Neutrophil (primary cell): ENCODE data around the gene BACH2.

Experiments
- H3K27ac ChIP-seq: fragments of 200-600 bp; sonication (generic); 2 replicates; pipeline ENCODE4 v1.5.1; 2016; ENCODE audit warnings: mild to moderate bottlenecking, moderate library complexity
- H3K27me3 ChIP-seq: fragments of 200-600 bp; sonication (generic); 2 replicates; pipeline ENCODE4 v1.6.0; 2016; ENCODE audit warnings: mild to moderate bottlenecking
- H3K36me3 ChIP-seq: fragments of 200-600 bp; sonication (generic); 2 replicates; pipeline ENCODE4 v1.5.1; 2017
- H3K4me1 ChIP-seq, 2 experiments: fragments of 200-600 bp in 1 of 2; sonication (generic) in 1 of 2; 1 replicate in 1 of 2; 2 replicates in 1 of 2; pipeline versions ENCODE4 v1.5.1 to v1.6.1; 2013 to 2016; ENCODE audit warnings: low read depth in 1 of 2, low read length in 1 of 2, mild to moderate bottlenecking in 1 of 2, moderate library complexity in 1 of 2; ENCODE audit not compliant: control insufficient read depth in 1 of 2, insufficient read depth in 1 of 2
- H3K4me3 ChIP-seq, 2 experiments: fragments of 200-600 bp in 1 of 2; sonication (generic) in 1 of 2; 1 replicate in 1 of 2; 2 replicates in 1 of 2; pipeline ENCODE4 v1.5.1; 2013 to 2016; ENCODE audit warnings: low read depth in 1 of 2, low read length in 1 of 2, mild to moderate bottlenecking in 1 of 2, moderate library complexity in 1 of 2
- H3K9me3 ChIP-seq: fragments of 200-600 bp; sonication (generic); 2 replicates; pipeline ENCODE4 v1.5.1; 2016
- CTCF ChIP-seq: fragments of 200-600 bp; sonication (generic); IDR thresholded peaks from 2 replicates; pipeline ENCODE4 v1.5.1; 2016; ENCODE audit warnings: antibody characterized with exemption

BACH2 gene

GRCh38 chr6:90154755-90155470 lies 141.7 kb downstream of the BACH2 start:
- H3K4me1 ChIP-seq, result peaks cover 27 to 33% of the 10 kb centered on the region in 2 experiments

GRCh38 chr6:90151576-90152422 lies 144.8 kb downstream of the BACH2 start:
- no peak for TF ChIP-seq CTCF

More at GRCh38 chr6:90154755-90155470, 141.7 kb downstream of the BACH2 start:
- no peaks in the 10 kb centered on the region for H3K9me3 ChIP-seq
- no peaks in the 10 kb centered on the region for H3K36me3 ChIP-seq
- H3K4me3 ChIP-seq, result no peak overlapping the region
- H3K27ac ChIP-seq, result no peak overlapping the region
- no peak for TF ChIP-seq CTCF
- no peaks in the 10 kb centered on the region for H3K27me3 ChIP-seq

GRCh38 chr6:90149280-90149679 lies 147.4 kb downstream of the BACH2 start:
- Histone ChIP-seq H3K36me3 (no peaks in the 10 kb centered on the region), H3K4me1 (peaks cover 10 to 16% of the 10 kb centered on the region in 2 experiments), H3K27ac (no peak overlapping the region), H3K9me3 (no peaks in the 10 kb centered on the region), H3K27me3 (no peaks in the 10 kb centered on the region), H3K4me3 (no peak overlapping the region)
- no peak for TF ChIP-seq CTCF

More at GRCh38 chr6:90151576-90152422, 144.8 kb downstream of the BACH2 start:
- Histone ChIP-seq H3K27me3 (no peaks in the 10 kb centered on the region), H3K36me3 (no peaks in the 10 kb centered on the region), H3K9me3 (no peaks in the 10 kb centered on the region), H3K4me3 (no peak overlapping the region), H3K27ac (no peak overlapping the region), H3K4me1 (peaks cover 31 to 32% of the 10 kb centered on the region in 2 experiments)

GRCh38 chr6:90148867-90149266 lies 147.8 kb downstream of the BACH2 start:
- Histone ChIP-seq H3K4me1 (peaks cover 10 to 16% of the 10 kb centered on the region in 2 experiments), H3K9me3 (no peaks in the 10 kb centered on the region), H3K27ac (no peak overlapping the region), H3K27me3 (no peaks in the 10 kb centered on the region), H3K4me3 (no peak overlapping the region), H3K36me3 (no peaks in the 10 kb centered on the region)
- TF ChIP-seq CTCF, result no peak

GRCh38 chr6:90146921-90147649 lies 149.6 kb downstream of the BACH2 start:
- Histone ChIP-seq H3K27me3 (no peaks in the 10 kb centered on the region), H3K9me3 (no peaks in the 10 kb centered on the region), H3K4me1 (peaks cover 10 to 16% of the 10 kb centered on the region in 2 experiments), H3K27ac (no peak overlapping the region), H3K36me3 (no peaks in the 10 kb centered on the region), H3K4me3 (no peak overlapping the region)
- TF ChIP-seq CTCF, result no peak
